DOHH2 (cell line): Measurements from ENCODE around the gene CARMIL1.

Experiments
- H3F3A ChIP-seq: fragments of 200-600 bp; sonication (generic), shearing (Covaris generic); 2 replicates; pipeline ENCODE4 v1.6.0; 2016; ENCODE audit warnings: antibody characterized with exemption, mild to moderate bottlenecking; ENCODE audit not compliant: control insufficient read depth, insufficient read depth
- H3K27ac ChIP-seq: fragments of 200-600 bp; sonication (generic); 2 replicates; pipeline ENCODE4 v1.5.1; 2014; ENCODE audit warnings: low read depth, mild to moderate bottlenecking, low read length, moderate library complexity
- H3K27me3 ChIP-seq: fragments of 200-600 bp; sonication (generic); 2 replicates; pipeline ENCODE4 v1.6.1; 2014; ENCODE audit warnings: mild to moderate bottlenecking, low read length, mixed read lengths; ENCODE audit not compliant: control insufficient read depth
- H3K36me3 ChIP-seq: fragments of 200-600 bp; sonication (generic); 2 replicates; pipeline ENCODE4 v1.6.1; 2014; ENCODE audit warnings: mild to moderate bottlenecking, low read length, moderate library complexity, mixed read lengths; ENCODE audit not compliant: control insufficient read depth
- H3K4me1 ChIP-seq: fragments of 200-600 bp; sonication (generic); 2 replicates; pipeline ENCODE4 v1.6.1; 2014; ENCODE audit warnings: mild to moderate bottlenecking, low read length, mixed read lengths; ENCODE audit not compliant: control insufficient read depth
- H3K4me2 ChIP-seq: fragments of 200-600 bp; sonication (generic); 2 replicates; pipeline ENCODE4 v1.6.0; 2014; ENCODE audit warnings: mild to moderate bottlenecking, low read length, moderate library complexity
- H3K4me3 ChIP-seq: fragments of 200-600 bp; sonication (generic); 2 replicates; pipeline ENCODE4 v1.5.1; 2014; ENCODE audit warnings: mild to moderate bottlenecking, low read length, mixed read lengths
- H3K79me2 ChIP-seq: fragments of 200-600 bp; sonication (generic); 2 replicates; pipeline ENCODE4 v1.6.1; 2014; ENCODE audit warnings: mild to moderate bottlenecking, low read length, mixed read lengths; ENCODE audit not compliant: control insufficient read depth
- H3K9me2 ChIP-seq: fragments of 200-600 bp; sonication (generic); replicated peaks from 2 replicates; pipeline ENCODE4 v1.6.1; 2014; ENCODE audit warnings: mild to moderate bottlenecking, low read length, mixed read lengths; ENCODE audit not compliant: control insufficient read depth
- H3K9me3 ChIP-seq: fragments of 200-600 bp; sonication (generic); 2 replicates; pipeline ENCODE4 v1.6.1; 2014; ENCODE audit warnings: antibody characterized with exemption, low read length, mixed read lengths; ENCODE audit not compliant: control insufficient read depth, insufficient read depth
- H4K20me1 ChIP-seq: fragments of 200-600 bp; sonication (generic); 2 replicates; pipeline ENCODE4 v1.6.0; 2014; ENCODE audit warnings: low read depth, mild to moderate bottlenecking, antibody characterized with exemption, low read length, moderate library complexity; ENCODE audit not compliant: control insufficient read depth, insufficient read depth
- EZH2phosphoT487 ChIP-seq: fragments of 200-600 bp; sonication (generic); IDR thresholded peaks from 2 replicates; pipeline ENCODE4 v1.6.1; 2017; ENCODE audit warnings: borderline replicate concordance, mild to moderate bottlenecking, antibody characterized with exemption, low read length, moderate library complexity, mixed read lengths
- TF ChIP-seq, protein P1 (sequence below): fragments of 200-600 bp; sonication (generic); IDR thresholded peaks from one replicate; pipeline ENCODE4 v1.5.1; 2014; ENCODE audit warnings: antibody characterized with exemption, mild to moderate bottlenecking, low read depth, low read length; ENCODE audit not compliant: poor library complexity, severe bottlenecking

The CARMIL1 gene

GRCh38 chr6:25478973-25479372, 199.8 kb downstream of the CARMIL1 start:
- no peaks in the 10 kb centered on the region for H3K36me3 ChIP-seq
- no peaks in the 10 kb centered on the region for H4K20me1 ChIP-seq
- no peaks in the 10 kb centered on the region for H3K9me3 ChIP-seq
- peaks cover 13% of the 10 kb centered on the region for H3K4me1 ChIP-seq
- H3K27me3 ChIP-seq, result no peaks in the 10 kb centered on the region
- H3F3A ChIP-seq, result no peaks in the 10 kb centered on the region
- no peaks in the 10 kb centered on the region for H3K79me2 ChIP-seq
- no peak overlapping the region for H3K4me2 ChIP-seq
- no peak overlapping the region for H3K27ac ChIP-seq
- TF ChIP-seq, protein P1, sequence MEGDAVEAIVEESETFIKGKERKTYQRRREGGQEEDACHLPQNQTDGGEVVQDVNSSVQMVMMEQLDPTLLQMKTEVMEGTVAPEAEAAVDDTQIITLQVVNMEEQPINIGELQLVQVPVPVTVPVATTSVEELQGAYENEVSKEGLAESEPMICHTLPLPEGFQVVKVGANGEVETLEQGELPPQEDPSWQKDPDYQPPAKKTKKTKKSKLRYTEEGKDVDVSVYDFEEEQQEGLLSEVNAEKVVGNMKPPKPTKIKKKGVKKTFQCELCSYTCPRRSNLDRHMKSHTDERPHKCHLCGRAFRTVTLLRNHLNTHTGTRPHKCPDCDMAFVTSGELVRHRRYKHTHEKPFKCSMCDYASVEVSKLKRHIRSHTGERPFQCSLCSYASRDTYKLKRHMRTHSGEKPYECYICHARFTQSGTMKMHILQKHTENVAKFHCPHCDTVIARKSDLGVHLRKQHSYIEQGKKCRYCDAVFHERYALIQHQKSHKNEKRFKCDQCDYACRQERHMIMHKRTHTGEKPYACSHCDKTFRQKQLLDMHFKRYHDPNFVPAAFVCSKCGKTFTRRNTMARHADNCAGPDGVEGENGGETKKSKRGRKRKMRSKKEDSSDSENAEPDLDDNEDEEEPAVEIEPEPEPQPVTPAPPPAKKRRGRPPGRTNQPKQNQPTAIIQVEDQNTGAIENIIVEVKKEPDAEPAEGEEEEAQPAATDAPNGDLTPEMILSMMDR, result no peak
- TF ChIP-seq EZH2phosphoT487, result no peak
- no peaks in the 10 kb centered on the region for H3K9me2 ChIP-seq
- no peak overlapping the region for H3K4me3 ChIP-seq

DNA sequence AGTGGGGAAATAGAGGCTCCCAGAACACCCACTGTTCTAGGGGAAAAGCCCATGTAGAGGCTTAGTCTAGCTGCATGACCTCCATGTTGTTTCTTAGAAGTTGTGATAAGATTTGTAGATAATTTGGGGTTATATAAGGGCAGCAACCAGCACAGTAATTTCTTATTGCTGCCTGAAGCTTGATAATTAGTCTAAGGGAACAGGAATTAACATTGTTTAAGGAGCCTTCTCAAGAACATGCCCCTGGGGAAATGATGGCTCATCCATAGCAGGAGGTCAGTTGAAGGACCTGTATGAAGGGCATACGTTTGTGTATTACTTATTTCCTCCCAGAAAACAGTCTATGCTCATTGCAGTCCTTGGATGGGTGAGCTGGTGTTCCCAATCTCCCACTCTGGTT, 202.1 kb downstream of the CARMIL1 start:
- no peak overlapping the region for H3K4me3 ChIP-seq
- H3F3A ChIP-seq, result no peaks in the 10 kb centered on the region
- H3K27ac ChIP-seq, result no peak overlapping the region
- no peaks in the 10 kb centered on the region for H4K20me1 ChIP-seq
- no peaks in the 10 kb centered on the region for H3K79me2 ChIP-seq
- no peak for TF ChIP-seq EZH2phosphoT487
- TF ChIP-seq, protein P1, result no peak
- H3K27me3 ChIP-seq, result no peaks in the 10 kb centered on the region
- peaks cover 12% of the 10 kb centered on the region for H3K4me1 ChIP-seq
- no peaks in the 10 kb centered on the region for H3K9me3 ChIP-seq
- H3K9me2 ChIP-seq, result no peaks in the 10 kb centered on the region
- H3K4me2 ChIP-seq, result no peak overlapping the region
- H3K36me3 ChIP-seq, result no peaks in the 10 kb centered on the region

GRCh38 chr6:25482996-25483395, 203.8 kb downstream of the CARMIL1 start:
- no peaks in the 10 kb centered on the region for H3K9me3 ChIP-seq
- H3K27ac ChIP-seq, result no peak overlapping the region
- TF ChIP-seq, protein P1, result no peak
- no peak for TF ChIP-seq EZH2phosphoT487
- H3K4me2 ChIP-seq, result no peak overlapping the region
- H3K79me2 ChIP-seq, result no peaks in the 10 kb centered on the region
- H4K20me1 ChIP-seq, result no peaks in the 10 kb centered on the region
- no peaks in the 10 kb centered on the region for H3K36me3 ChIP-seq
- H3K9me2 ChIP-seq, result no peaks in the 10 kb centered on the region
- peaks cover 22% of the 10 kb centered on the region for H3K4me1 ChIP-seq
- no peak overlapping the region for H3K4me3 ChIP-seq
- no peaks in the 10 kb centered on the region for H3F3A ChIP-seq
- no peaks in the 10 kb centered on the region for H3K27me3 ChIP-seq

- Histone ChIP-seq H3K4me1 (peaks cover 27% of the 10 kb centered on the region), H3K9me2 (no peaks in the 10 kb centered on the region), H4K20me1 (no peaks in the 10 kb centered on the region), H3K36me3 (no peaks in the 10 kb centered on the region), H3K4me2 (no peak overlapping the region), H3K79me2 (no peaks in the 10 kb centered on the region), H3K27me3 (no peaks in the 10 kb centered on the region), H3K4me3 (no peak overlapping the region), H3K27ac (no peak overlapping the region), H3K9me3 (no peaks in the 10 kb centered on the region), H3F3A (no peaks in the 10 kb centered on the region)
- TF ChIP-seq, protein P1, result no peak
- no peak for TF ChIP-seq EZH2phosphoT487
Measured at GRCh38 chr6:25483943-25484342, 204.8 kb downstream of the CARMIL1 start.
